HG03064 (cell line): ENCODE data around the gene CACFD1.

Experiments used
- ATAC-seq: cut with Tn5 transposase; IDR thresholded peaks from one replicate; pipeline ENCODE4 v1.9.1; 2021; ENCODE audit warnings: low read depth; ENCODE audit not compliant: unreplicated experiment

The CACFD1 gene

GRCh38 chr9:133495327-133496293 is 35.8 kb downstream of the CACFD1 start:
- ATAC-seq: no peak

- ATAC-seq: no peak
Observed at GRCh38 chr9:133496861-133497842, 37.4 kb downstream of the CACFD1 start.

- ATAC-seq: no peak
Observed at GRCh38 chr9:133499132-133499891, 39.5 kb downstream of the CACFD1 start.

- no peak for ATAC-seq
Observed at GRCh38 chr9:133499892-133500270, 40.1 kb downstream of the CACFD1 start.

GRCh38 chr9:133502112-133502511 is 42.3 kb downstream of the CACFD1 start:
- no peak for ATAC-seq

- ATAC-seq: no peak
Observed at GRCh38 chr9:133505186-133505830, 45.5 kb downstream of the CACFD1 start.

GRCh38 chr9:133505901-133506652 is 46.3 kb downstream of the CACFD1 start:
- ATAC-seq: no peak

- ATAC-seq: no peak
Observed at GRCh38 chr9:133506653-133507038, 46.9 kb downstream of the CACFD1 start.

GRCh38 chr9:133507246-133507965 is 47.6 kb downstream of the CACFD1 start:
- no peak for ATAC-seq

- no peak for ATAC-seq
Observed at GRCh38 chr9:133508046-133508445, 48.3 kb downstream of the CACFD1 start.

- no peak for ATAC-seq
Observed at GRCh38 chr9:133509179-133510083, 49.7 kb downstream of the CACFD1 start.

GRCh38 chr9:133510926-133511505 is 51.2 kb downstream of the CACFD1 start:
- ATAC-seq: no peak

GRCh38 chr9:133511607-133512006 is 51.8 kb downstream of the CACFD1 start:
- ATAC-seq: no peak

GRCh38 chr9:133512253-133513213 is 52.8 kb downstream of the CACFD1 start:
- ATAC-seq: no peak

GRCh38 chr9:133513214-133514100 is 53.7 kb downstream of the CACFD1 start:
- no peak for ATAC-seq
